Gastrocnemius medialis (tissue), 4 donors: Measurements from ENCODE around the gene CCDC12.

Experiments used
- CTCF ChIP-seq, 5 experiments: fragments of 450-650 bp in 3 of 5; fragments of 200-600 bp in 2 of 5; sonication (generic) in 2 of 5; IDR thresholded peaks in 4 of 5; conservative IDR thresholded peaks in 1 of 5; 1 replicate in 4 of 5; 2 replicates in 1 of 5; pipeline ENCODE4 v1.5.1; 2016 to 2019; ENCODE audit warnings: antibody characterized with exemption in 5 of 5, mild to moderate bottlenecking in 3 of 5, moderate library complexity in 3 of 5
- POLR2A ChIP-seq, 2 donors: fragments of 450-650 bp; IDR thresholded peaks; one replicate each; pipeline ENCODE4 v1.6.1; 2017; ENCODE audit warnings: antibody characterized with exemption in 2 of 2, mild to moderate bottlenecking in 2 of 2, moderate library complexity in 2 of 2

GRCh38 chr3:46933261-46933660 is 43.3 kb downstream of the CCDC12 start:
- TF ChIP-seq CTCF (IDR thresholded peaks at IDR 0.05 in 4 of 5, conservative IDR thresholded peaks at IDR 0.05 in 1 of 5) (no peak), POLR2A (IDR thresholded peaks at IDR 0.05) (no peak)
